K562 (cell line): ENCODE data around the gene HLA-DRB1. TPM values are rescaled to one million over a fixed set of nuclear protein-coding genes. Genes with fewer than 3 reads are reported as not detected.

ENCODE experiments used
- ATAC-seq: fragments of 200-7000 bp; cut with Tn5 transposase; 3 replicates; pipeline ENCODE4 v1.9.1; 2020; ENCODE audit warnings: moderate library complexity
- BruUV-seq: library from RNA; stranded (reverse); fragments of 400-500 nt; replicated peaks from 2 replicates; lab custom pipeline; 2021; lab: Mats Ljungman, UMichigan
- CTCF ChIA-PET: fragments of 300-600 bp; formaldehyde crosslinking; extraction: SDS; loops from one replicate; lab custom pipeline; 2021; ENCODE audit warnings: low intra/inter-chr PET ratio; lab: Yijun Ruan, JAX
- POLR2A ChIA-PET: fragments of 300-600, 350-650 bp; sonication (Branson Sonifier 250); formaldehyde crosslinking; extraction: SDS; loops from one replicate; lab custom pipeline; 2021; ENCODE audit warnings: antibody characterized with exemption, inconsistent platforms; lab: Yijun Ruan, JAX
- DNase-seq, 4 experiments: peaks; one replicate each; pipeline versions ENCODE4 v3.0.0 to v3.0.0-alpha.2; 2011 to 2018; ENCODE audit warnings: low spot score in 3 of 4, mixed read lengths in 3 of 4; ENCODE audit errors: extremely low read depth in 1 of 4
- FAIRE-seq: peaks from 2 replicates; lab custom pipeline; 2011; peaks lifted over from hg19 to GRCh38; lab: Jason Lieb, UNC
- H2AFZ ChIP-seq: 2 replicates; pipeline ENCODE4 v1.6.0; 2011; ENCODE audit warnings: low read depth, low read length, control low read depth, inconsistent platforms
- H3K27ac ChIP-seq: fragments of 200-600 bp; 3 replicates; pipeline ENCODE4 v1.8.0; 2011; ENCODE audit warnings: low read depth, mild to moderate bottlenecking, control low read depth, inconsistent platforms, low read length, moderate library complexity, mixed read lengths; ENCODE audit errors: extremely low read depth
- H3K27me3 ChIP-seq, 2 experiments: fragments of 300-600 bp in 1 of 2; 2 replicates in 1 of 2; 3 replicates in 1 of 2; pipeline versions ENCODE4 v1.6.0 to v1.8.0; 2011; ENCODE audit warnings: inconsistent platforms in 2 of 2, low read length in 2 of 2, mild to moderate bottlenecking in 1 of 2, mixed read lengths in 1 of 2, moderate library complexity in 1 of 2; ENCODE audit not compliant: control insufficient read depth in 2 of 2, insufficient read depth in 2 of 2
- H3K36me3 ChIP-seq: fragments of 300-600 bp; 3 replicates; pipeline ENCODE4 v1.8.0; 2011; ENCODE audit warnings: mild to moderate bottlenecking, low read length, inconsistent platforms; ENCODE audit not compliant: control insufficient read depth, insufficient read depth
- H3K4me1 ChIP-seq, 2 experiments: fragments of 200-600 bp in 1 of 2; replicated peaks in 1 of 2; 2 replicates in 1 of 2; 3 replicates in 1 of 2; pipeline versions ENCODE4 v1.5.1 to v1.8.0; 2011; ENCODE audit warnings: inconsistent platforms in 2 of 2, low read length in 2 of 2, mild to moderate bottlenecking in 1 of 2, mixed read lengths in 1 of 2, moderate library complexity in 1 of 2; ENCODE audit not compliant: control insufficient read depth in 2 of 2, insufficient read depth in 2 of 2
- H3K4me2 ChIP-seq: 2 replicates; pipeline ENCODE4 v1.6.1; 2011; ENCODE audit warnings: low read length, control low read depth, inconsistent platforms, mixed read lengths; ENCODE audit not compliant: insufficient read depth
- H3K4me3 ChIP-seq: fragments of 200-600 bp; sonication (generic), shearing (Covaris generic); 2 replicates; pipeline ENCODE4 v1.5.1; 2016; ENCODE audit warnings: control low read depth, inconsistent platforms
- H3K79me2 ChIP-seq: fragments of 200-600 bp; 3 replicates; pipeline ENCODE4 v1.8.0; 2011; ENCODE audit warnings: low read length, inconsistent platforms; ENCODE audit not compliant: control insufficient read depth, insufficient read depth
- H3K9ac ChIP-seq, 2 experiments: 2 replicates each; pipeline versions ENCODE4 v1.6.0 to v1.6.1; 2011; ENCODE audit warnings: low read depth in 2 of 2, low read length in 2 of 2, control low read depth in 1 of 2, inconsistent platforms in 1 of 2, mild to moderate bottlenecking in 1 of 2, mixed read lengths in 1 of 2; ENCODE audit not compliant: insufficient read depth in 1 of 2
- H3K9me1 ChIP-seq: one replicate; pipeline ENCODE4 v1.6.0; 2011; ENCODE audit warnings: inconsistent platforms, mild to moderate bottlenecking, low read length, moderate library complexity; ENCODE audit not compliant: control insufficient read depth, insufficient read depth
- H3K9me3 ChIP-seq: replicated peaks from 2 replicates; pipeline ENCODE4 v1.5.1; 2011; ENCODE audit warnings: low read depth, low read length, inconsistent platforms; ENCODE audit not compliant: control insufficient read depth, insufficient read depth
- H4K20me1 ChIP-seq: replicated peaks from 2 replicates; pipeline ENCODE4 v1.6.1; 2011; ENCODE audit warnings: low read length, inconsistent platforms, mixed read lengths; ENCODE audit not compliant: control insufficient read depth, insufficient read depth
- ARID2 ChIP-seq: fragments of 450-650 bp; IDR thresholded peaks from 2 replicates; pipeline ENCODE4 v1.6.1; 2017; ENCODE audit warnings: antibody characterized with exemption, mild to moderate bottlenecking
- HDAC1 ChIP-seq, 2 experiments: fragments of 450-650 bp; IDR thresholded peaks; 2 replicates each; pipeline ENCODE4 v1.6.1; 2016 to 2017; ENCODE audit warnings: inconsistent platforms in 1 of 2, mild to moderate bottlenecking in 1 of 2, moderate library complexity in 1 of 2
- HEY1 ChIP-seq: fragments of 250-450 bp; sonication (Bioruptor Pico); IDR thresholded peaks from 2 replicates; pipeline ENCODE4 v1.5.0; 2020; ENCODE audit warnings: mild to moderate bottlenecking, moderate library complexity, borderline replicate concordance
- HSF4 ChIP-seq: fragments of 250-450 bp; sonication (Bioruptor Pico); IDR thresholded peaks from 2 replicates; pipeline ENCODE4 v2.1.2; 2022; ENCODE audit warnings: mild to moderate bottlenecking, moderate library complexity, borderline replicate concordance
- LEF1 ChIP-seq: fragments of 450-650 bp; IDR thresholded peaks from 2 replicates; pipeline ENCODE4 v1.6.1; 2016; ENCODE audit warnings: mild to moderate bottlenecking
- NFIC ChIP-seq: fragments of 450-650 bp; IDR thresholded peaks from 2 replicates; pipeline ENCODE4 v1.6.1; 2017; ENCODE audit warnings: mild to moderate bottlenecking, inconsistent platforms
- NR3C1 ChIP-seq: sonication (generic); formaldehyde crosslinking; IDR thresholded peaks from 2 replicates; pipeline ENCODE4 v1.8.1; 2022; ENCODE audit warnings: missing genetic modification reagents
- SPI1 ChIP-seq: IDR thresholded peaks from 2 replicates; pipeline ENCODE4 v1.6.1; 2011; ENCODE audit warnings: low read depth, low read length, control low read depth, borderline replicate concordance
- THRB ChIP-seq: fragments of 450-650 bp; formaldehyde crosslinking; conservative IDR thresholded peaks from 2 replicates; pipeline ENCODE4 v1.4.0; 2022; ENCODE audit warnings: mild to moderate bottlenecking, missing genetic modification characterization
- USF1 ChIP-seq: sonication (generic); formaldehyde crosslinking; IDR thresholded peaks from 2 replicates; pipeline ENCODE4 v1.9.0; 2022; ENCODE audit warnings: mild to moderate bottlenecking, missing genetic modification reagents
- XRCC3 ChIP-seq: fragments of 450-650 bp; IDR thresholded peaks from 2 replicates; pipeline ENCODE4 v1.6.1; 2017; ENCODE audit warnings: mild to moderate bottlenecking, moderate library complexity
- ZFP36 ChIP-seq: fragments of 150-350 bp; IDR thresholded peaks from 2 replicates; pipeline ENCODE4 v1.6.1; 2018; ENCODE audit warnings: low read length, low read depth; ENCODE audit not compliant: partially characterized antibody
- ZNF175 ChIP-seq: fragments of 200-800 bp; sonication (Bioruptor generic); IDR thresholded peaks from 2 replicates; pipeline ENCODE4 v1.6.1; 2016; ENCODE audit warnings: low read depth, mild to moderate bottlenecking, missing genetic modification characterization, missing compliant biosample characterization
- ZNF212 ChIP-seq: fragments of 450-650 bp; formaldehyde crosslinking; IDR thresholded peaks from 2 replicates; pipeline ENCODE4 v1.4.0; 2020; ENCODE audit warnings: mild to moderate bottlenecking
- ZNF347 ChIP-seq: fragments of 450-650 bp; formaldehyde crosslinking; IDR thresholded peaks from 2 replicates; pipeline ENCODE4 v1.4.0; 2020; ENCODE audit warnings: low read depth, mild to moderate bottlenecking, moderate library complexity
- ZNF76 ChIP-seq: fragments of 250-450 bp; sonication (Bioruptor Pico); IDR thresholded peaks from 2 replicates; pipeline ENCODE4 v1.4.0; 2020; ENCODE audit warnings: mild to moderate bottlenecking, moderate library complexity, borderline replicate concordance
- ZSCAN29 ChIP-seq: fragments of 450-650 bp; IDR thresholded peaks from 2 replicates; pipeline ENCODE4 v1.6.1; 2017
- WGBS: fragments of 100-300 bp; shearing (Covaris generic); methylation state at CpG from one replicate; pipeline ENCODE4 v1.1.6; 2016; ENCODE audit warnings: low coverage, mixed read lengths; ENCODE audit not compliant: insufficient coverage; ENCODE audit errors: missing lambda C conversion rate; 5-methylcytosine and 5-hydroxymethylcytosine counted together
- in situ Hi-C: fragments of 300-500 bp; cut with MboI; formaldehyde crosslinking; loops from 4 replicates; pipeline ENCODE4 v1.15.0; 2018; ENCODE audit warnings: inconsistent platforms, mixed read lengths
- intact Hi-C: fragments of 100-400 bp; cut with micrococcal nuclease; formaldehyde crosslinking; loops from 2 replicates; pipeline ENCODE4 v1.14.2; 2022
- polyA plus RNA-seq, 8 experiments: library from polyadenylated mRNA; depleted of rRNA in 4 of 8; stranded (reverse) in 5 of 8; unstranded in 3 of 8; fragments of >200 nt; fragmentation: Nextera tagmentation in 2 of 8; fragmentation: Illumina TruSeq in 1 of 8; extraction: Ambion mirVana in 2 of 8; extraction: Trizol in 1 of 8; gene quantifications; 2 replicates each; pipeline versions ENCODE4 v1.2.1 to v1.2.3, GENCODE V29; 2011 to 2014; ENCODE audit warnings: inconsistent platforms in 1 of 8, missing spikeins in 1 of 8
- total RNA-seq, 7 experiments: library from RNA; depleted of rRNA in 6 of 7; stranded (reverse); fragments of >200 nt in 6 of 7; fragmentation: Illumina TruSeq in 2 of 7; extraction: Trizol in 2 of 7; gene quantifications; 2 replicates each; pipeline versions ENCODE4 v1.2.1 to v1.2.3, GENCODE V29; 2011 to 2021; ENCODE audit warnings: low replicate concordance in 1 of 7
- TF ChIP-seq, protein P1 (sequence below): fragments of 250-450 bp; sonication (Bioruptor Pico); IDR thresholded peaks from 2 replicates; pipeline ENCODE4 v1.9.0; 2021; ENCODE audit warnings: mild to moderate bottlenecking, inconsistent platforms

HLA-DRB1 gene
- total and polyA plus RNA-seq, 9 of the 15 experiments (the other 6 are each of a cell fraction or from before 2014, with no cell fraction given), result 0.06 to 0.78 (median 0.06) TPM; not detected in 6

GRCh38 chr6:32604434-32604877 lies 14.8 kb upstream of the HLA-DRB1 start:
- no peak for DNase-seq
- POLR2A ChIA-PET, result no interaction called here
- no TSS peak for BruUV-seq
- intact Hi-C loops, result no loop called here
- ATAC-seq, result no peak
- no peak overlapping the region for H3K4me3 ChIP-seq
- H3K9me1 ChIP-seq, result no peaks in the 10 kb centered on the region
- no peak overlapping the region for H3K9ac ChIP-seq
- H3K36me3 ChIP-seq, result no peaks in the 10 kb centered on the region
- in situ Hi-C loops, result no loop called here
- no peaks in the 10 kb centered on the region for H3K4me1 ChIP-seq
- TF ChIP-seq SPI1 (no peak), ZSCAN29 (no peak), HEY1 (CRISPR knock-in tag) (no peak), ZFP36 (no peak), ZNF212 (CRISPR knock-in tag) (no peak), THRB (no peak), XRCC3 (no peak), ZNF347 (no peak), ZNF76 (no peak), HSF4 (no peak), NR3C1 (CRISPR knock-in tag) (no peak), USF1 (CRISPR knock-in tag) (no peak), ARID2 (no peak), ZNF175 (CRISPR knock-in tag) (no peak), NFIC (no peak), HDAC1 (IDR thresholded peaks at IDR 0.05) (no peak), LEF1 (no peak)
- TF ChIP-seq, protein P1, sequence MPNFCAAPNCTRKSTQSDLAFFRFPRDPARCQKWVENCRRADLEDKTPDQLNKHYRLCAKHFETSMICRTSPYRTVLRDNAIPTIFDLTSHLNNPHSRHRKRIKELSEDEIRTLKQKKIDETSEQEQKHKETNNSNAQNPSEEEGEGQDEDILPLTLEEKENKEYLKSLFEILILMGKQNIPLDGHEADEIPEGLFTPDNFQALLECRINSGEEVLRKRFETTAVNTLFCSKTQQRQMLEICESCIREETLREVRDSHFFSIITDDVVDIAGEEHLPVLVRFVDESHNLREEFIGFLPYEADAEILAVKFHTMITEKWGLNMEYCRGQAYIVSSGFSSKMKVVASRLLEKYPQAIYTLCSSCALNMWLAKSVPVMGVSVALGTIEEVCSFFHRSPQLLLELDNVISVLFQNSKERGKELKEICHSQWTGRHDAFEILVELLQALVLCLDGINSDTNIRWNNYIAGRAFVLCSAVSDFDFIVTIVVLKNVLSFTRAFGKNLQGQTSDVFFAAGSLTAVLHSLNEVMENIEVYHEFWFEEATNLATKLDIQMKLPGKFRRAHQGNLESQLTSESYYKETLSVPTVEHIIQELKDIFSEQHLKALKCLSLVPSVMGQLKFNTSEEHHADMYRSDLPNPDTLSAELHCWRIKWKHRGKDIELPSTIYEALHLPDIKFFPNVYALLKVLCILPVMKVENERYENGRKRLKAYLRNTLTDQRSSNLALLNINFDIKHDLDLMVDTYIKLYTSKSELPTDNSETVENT (CRISPR knock-in tag), result no peak
- H3K27ac ChIP-seq, result no peak overlapping the region
- WGBS, result 3% methylated on average over 3 of the region's 3 CpGs
- no peak overlapping the region for H2AFZ ChIP-seq
- no peaks in the 10 kb centered on the region for H3K9me3 ChIP-seq
- H3K27me3 ChIP-seq, result no peaks in the 10 kb centered on the region
- no peak overlapping the region for H3K4me2 ChIP-seq
- no peak for FAIRE-seq
- no peaks in the 10 kb centered on the region for H3K79me2 ChIP-seq
- H4K20me1 ChIP-seq, result no peaks in the 10 kb centered on the region
- CTCF ChIA-PET, result no interaction called here
